Neural progenitor cell (in vitro differentiated cells): ENCODE data around the gene ARMH2.

ENCODE experiments used
- CTCF ChIP-seq: fragments of 200-600 bp; sonication (generic); IDR thresholded peaks from 2 replicates; pipeline ENCODE4 v1.5.1; 2017; ENCODE audit warnings: antibody characterized with exemption, mild to moderate bottlenecking
- EZH2 ChIP-seq: fragments of 200-600 bp; sonication (generic); IDR thresholded peaks from 2 replicates; pipeline ENCODE4 v1.6.1; 2017; ENCODE audit warnings: antibody characterized with exemption, mild to moderate bottlenecking, moderate library complexity
- EZH2phosphoT487 ChIP-seq: fragments of 200-600 bp; sonication (generic); IDR thresholded peaks from 2 replicates; pipeline ENCODE4 v1.6.1; 2017; ENCODE audit warnings: antibody characterized with exemption

GRCh38 chr6:24799541-24799915, 811 bp upstream of the ARMH2 start:
- TF ChIP-seq CTCF, result no peak
- no peak for TF ChIP-seq EZH2phosphoT487
- no peak for TF ChIP-seq EZH2
